ENCODE measurements around the gene ZNF574.
"Not testable (repeated sequence)": the region's sequence is repeated elsewhere in the genome, so short reads cannot be mapped to it uniquely, and the experiment has no call there.

DNA sequence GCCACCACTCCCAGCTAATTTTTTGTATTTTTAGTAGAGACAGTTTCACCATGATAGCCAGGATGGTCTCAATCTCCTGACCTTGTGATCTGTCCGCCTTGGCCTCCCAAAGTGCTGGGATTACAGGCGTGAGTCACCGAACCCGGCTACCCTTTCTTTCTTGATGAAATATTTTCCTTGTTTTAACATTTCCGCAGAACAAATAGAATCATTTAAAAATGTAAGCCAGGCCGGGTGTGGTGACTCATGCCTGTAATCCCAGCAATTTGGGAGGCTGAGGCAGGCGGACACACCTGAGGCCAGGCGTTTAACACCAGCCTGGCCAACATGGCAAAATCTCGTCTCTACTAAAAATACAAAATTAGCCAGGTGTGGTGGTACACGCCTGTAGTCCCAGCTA is 24.3 kb downstream of the ZNF574 start:
- TF ChIP-seq, protein P1, sequence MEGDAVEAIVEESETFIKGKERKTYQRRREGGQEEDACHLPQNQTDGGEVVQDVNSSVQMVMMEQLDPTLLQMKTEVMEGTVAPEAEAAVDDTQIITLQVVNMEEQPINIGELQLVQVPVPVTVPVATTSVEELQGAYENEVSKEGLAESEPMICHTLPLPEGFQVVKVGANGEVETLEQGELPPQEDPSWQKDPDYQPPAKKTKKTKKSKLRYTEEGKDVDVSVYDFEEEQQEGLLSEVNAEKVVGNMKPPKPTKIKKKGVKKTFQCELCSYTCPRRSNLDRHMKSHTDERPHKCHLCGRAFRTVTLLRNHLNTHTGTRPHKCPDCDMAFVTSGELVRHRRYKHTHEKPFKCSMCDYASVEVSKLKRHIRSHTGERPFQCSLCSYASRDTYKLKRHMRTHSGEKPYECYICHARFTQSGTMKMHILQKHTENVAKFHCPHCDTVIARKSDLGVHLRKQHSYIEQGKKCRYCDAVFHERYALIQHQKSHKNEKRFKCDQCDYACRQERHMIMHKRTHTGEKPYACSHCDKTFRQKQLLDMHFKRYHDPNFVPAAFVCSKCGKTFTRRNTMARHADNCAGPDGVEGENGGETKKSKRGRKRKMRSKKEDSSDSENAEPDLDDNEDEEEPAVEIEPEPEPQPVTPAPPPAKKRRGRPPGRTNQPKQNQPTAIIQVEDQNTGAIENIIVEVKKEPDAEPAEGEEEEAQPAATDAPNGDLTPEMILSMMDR (IDR thresholded peaks at IDR 0.05), result not testable (repeated sequence)
- not testable (repeated sequence) for TF ChIP-seq POLR2A (IDR thresholded peaks at IDR 0.05)
